Measurements from ENCODE around the gene CPN2. TPM values are rescaled to one million over a fixed set of nuclear protein-coding genes. Genes with fewer than 3 reads are reported as not detected.

The CPN2 gene
- total and polyA plus RNA-seq, 2 of the 13 experiments (the other 11 are each of a cell fraction or from before 2014, with no cell fraction given) = 26.7 to 27.7 TPM

GRCh38 chr3:194296454-194297263, 54.5 kb downstream of the CPN2 start (continued):
- TF ChIP-seq, protein P1, sequence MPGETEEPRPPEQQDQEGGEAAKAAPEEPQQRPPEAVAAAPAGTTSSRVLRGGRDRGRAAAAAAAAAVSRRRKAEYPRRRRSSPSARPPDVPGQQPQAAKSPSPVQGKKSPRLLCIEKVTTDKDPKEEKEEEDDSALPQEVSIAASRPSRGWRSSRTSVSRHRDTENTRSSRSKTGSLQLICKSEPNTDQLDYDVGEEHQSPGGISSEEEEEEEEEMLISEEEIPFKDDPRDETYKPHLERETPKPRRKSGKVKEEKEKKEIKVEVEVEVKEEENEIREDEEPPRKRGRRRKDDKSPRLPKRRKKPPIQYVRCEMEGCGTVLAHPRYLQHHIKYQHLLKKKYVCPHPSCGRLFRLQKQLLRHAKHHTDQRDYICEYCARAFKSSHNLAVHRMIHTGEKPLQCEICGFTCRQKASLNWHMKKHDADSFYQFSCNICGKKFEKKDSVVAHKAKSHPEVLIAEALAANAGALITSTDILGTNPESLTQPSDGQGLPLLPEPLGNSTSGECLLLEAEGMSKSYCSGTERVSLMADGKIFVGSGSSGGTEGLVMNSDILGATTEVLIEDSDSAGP (CRISPR knock-in tag; IDR thresholded peaks at IDR 0.05; ENCODE audit: borderline replicate concordance) = no peak; the same call in 1 of the 2 replicates
- TF ChIP-seq SNRNP70 (IDR thresholded peaks at IDR 0.05; ENCODE audit: low read depth, low read length) = no peak
- TF ChIP-seq TEAD3 (CRISPR knock-in tag; optimal IDR thresholded peaks at IDR 0.05; ENCODE audit: borderline replicate concordance) = peak; percentile 31
- TF ChIP-seq TBX3 (IDR thresholded peaks at IDR 0.05; ENCODE audit: borderline replicate concordance) = no peak
- TF ChIP-seq CAMTA2 (CRISPR knock-in tag; IDR thresholded peaks at IDR 0.05; ENCODE audit: borderline replicate concordance) = no peak
- no peak for TF ChIP-seq DNMT3B (CRISPR knock-in tag; conservative IDR thresholded peaks at IDR 0.05)
- TF ChIP-seq BRCA1 (CRISPR knock-in tag; IDR thresholded peaks at IDR 0.05) = no peak
- TF ChIP-seq GATA4 (IDR thresholded peaks at IDR 0.05; ENCODE audit: borderline replicate concordance, low read depth) = no peak
- no peak for TF ChIP-seq ZMYM4 (CRISPR knock-in tag; IDR thresholded peaks at IDR 0.05)
- TF ChIP-seq XBP1 (CRISPR knock-in tag; IDR thresholded peaks at IDR 0.05) = no peak
- TF ChIP-seq NKX3-1 (CRISPR knock-in tag; IDR thresholded peaks at IDR 0.05) = no peak
- TF ChIP-seq YEATS2 (CRISPR knock-in tag; IDR thresholded peaks at IDR 0.05; ENCODE audit: borderline replicate concordance) = no peak
- TF ChIP-seq, protein P2, sequence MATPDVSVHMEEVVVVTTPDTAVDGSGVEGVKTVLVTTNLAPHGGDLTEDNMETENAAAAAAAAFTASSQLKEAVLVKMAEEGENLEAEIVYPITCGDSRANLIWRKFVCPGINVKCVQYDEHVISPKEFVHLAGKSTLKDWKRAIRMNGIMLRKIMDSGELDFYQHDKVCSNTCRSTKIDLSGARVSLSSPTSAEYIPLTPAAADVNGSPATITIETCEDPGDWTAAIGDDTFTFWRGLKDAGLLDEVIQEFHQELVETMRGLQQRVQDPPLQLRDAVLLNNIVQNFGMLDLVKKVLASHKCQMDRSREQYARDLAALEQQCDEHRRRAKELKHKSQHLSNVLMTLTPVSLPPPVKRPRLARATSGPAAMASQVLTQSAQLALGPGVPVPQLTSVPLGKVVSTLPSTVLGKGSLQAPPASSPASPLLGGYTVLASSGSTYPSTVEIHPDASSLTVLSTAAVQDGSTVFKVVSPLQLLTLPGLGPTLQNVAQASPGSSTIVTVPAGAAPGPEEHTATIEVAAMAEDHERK (CRISPR knock-in tag; IDR thresholded peaks at IDR 0.05; ENCODE audit: low read depth) = no peak
- TF ChIP-seq PCBP1 (IDR thresholded peaks at IDR 0.05; ENCODE audit: borderline replicate concordance, low read depth, low read length) = no peak
- no peak for TF ChIP-seq ATF7 (IDR thresholded peaks at IDR 0.05)
- TF ChIP-seq ATF7 (CRISPR knock-in tag; IDR thresholded peaks at IDR 0.05) = no peak
- no peak for TF ChIP-seq ZUFSP (CRISPR knock-in tag; IDR thresholded peaks at IDR 0.05; ENCODE audit: borderline replicate concordance)
- no peak for TF ChIP-seq SRY (CRISPR knock-in tag; IDR thresholded peaks at IDR 0.05)
- no peak for TF ChIP-seq ZNF432 (CRISPR knock-in tag; IDR thresholded peaks at IDR 0.05; ENCODE audit: borderline replicate concordance)
- TF ChIP-seq MAFK (conservative IDR thresholded peaks at IDR 0.05 in 1 of 2, IDR thresholded peaks at IDR 0.05 in 1 of 2; ENCODE audit: low read length in 2 of 2) = no peak
- no peak for TF ChIP-seq ZNF550 (CRISPR knock-in tag; IDR thresholded peaks at IDR 0.05; ENCODE audit: borderline replicate concordance)
- TF ChIP-seq, protein P3, sequence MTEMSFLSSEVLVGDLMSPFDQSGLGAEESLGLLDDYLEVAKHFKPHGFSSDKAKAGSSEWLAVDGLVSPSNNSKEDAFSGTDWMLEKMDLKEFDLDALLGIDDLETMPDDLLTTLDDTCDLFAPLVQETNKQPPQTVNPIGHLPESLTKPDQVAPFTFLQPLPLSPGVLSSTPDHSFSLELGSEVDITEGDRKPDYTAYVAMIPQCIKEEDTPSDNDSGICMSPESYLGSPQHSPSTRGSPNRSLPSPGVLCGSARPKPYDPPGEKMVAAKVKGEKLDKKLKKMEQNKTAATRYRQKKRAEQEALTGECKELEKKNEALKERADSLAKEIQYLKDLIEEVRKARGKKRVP (CRISPR knock-in tag; IDR thresholded peaks at IDR 0.05) = no peak
- TF ChIP-seq SP4 (CRISPR knock-in tag; IDR thresholded peaks at IDR 0.05) = 0 out of 2 replicates have a peak, but pooled peaks have one; percentile 18
- peak; percentile 73; the same call in 1 of the 2 replicates for TF ChIP-seq ZBTB7A (CRISPR knock-in tag; IDR thresholded peaks at IDR 0.05)
- TF ChIP-seq ZNF234 (CRISPR knock-in tag; conservative IDR thresholded peaks at IDR 0.05) = no peak
